HG02981 (cell line): ENCODE results near the gene MPP3.

Source experiments
- ATAC-seq: cut with Tn5 transposase; IDR thresholded peaks from one replicate; pipeline ENCODE4 v1.9.1; 2021; ENCODE audit warnings: mild to moderate bottlenecking, moderate library complexity; ENCODE audit not compliant: unreplicated experiment

MPP3 gene

DNA sequence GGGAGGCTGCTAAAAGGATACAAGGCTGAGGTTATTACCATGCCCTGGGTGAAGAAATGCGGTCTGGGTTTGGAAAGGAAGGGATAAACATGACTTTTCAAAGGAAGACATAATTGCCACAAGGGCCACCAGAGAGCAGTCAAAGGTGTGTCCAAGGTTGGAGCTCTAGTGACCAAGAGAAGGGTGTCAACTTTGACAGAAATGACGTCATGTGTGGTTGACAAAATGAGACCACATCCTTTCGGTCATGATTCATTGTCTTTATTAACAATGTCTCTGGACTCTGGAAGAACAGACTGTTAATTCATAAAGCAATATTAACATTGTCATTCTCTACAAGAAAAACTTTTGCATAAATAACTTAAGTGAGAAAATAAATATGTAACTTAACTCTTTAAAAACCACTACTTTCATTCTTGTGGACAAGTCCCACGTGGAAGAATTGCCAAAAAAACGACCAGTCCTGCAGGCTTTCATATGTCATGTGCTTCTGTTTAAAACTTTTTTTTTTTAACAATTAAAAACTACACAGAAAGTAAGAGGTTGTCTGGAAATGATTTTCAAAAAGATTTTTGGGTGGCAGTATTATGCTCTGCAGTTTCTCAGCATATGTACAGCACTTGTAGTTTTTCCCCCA is 79.3 kb downstream of the MPP3 start:
- no peak for ATAC-seq
